ENCODE measurements around the gene KRT73. TPM values are rescaled to one million over a fixed set of nuclear protein-coding genes. Genes with fewer than 3 reads are reported as not detected.

Gene KRT73
- total RNA-seq, 4 donors from 2014 or later = 0.40 to 1.2 TPM; not detected in 2

DNA sequence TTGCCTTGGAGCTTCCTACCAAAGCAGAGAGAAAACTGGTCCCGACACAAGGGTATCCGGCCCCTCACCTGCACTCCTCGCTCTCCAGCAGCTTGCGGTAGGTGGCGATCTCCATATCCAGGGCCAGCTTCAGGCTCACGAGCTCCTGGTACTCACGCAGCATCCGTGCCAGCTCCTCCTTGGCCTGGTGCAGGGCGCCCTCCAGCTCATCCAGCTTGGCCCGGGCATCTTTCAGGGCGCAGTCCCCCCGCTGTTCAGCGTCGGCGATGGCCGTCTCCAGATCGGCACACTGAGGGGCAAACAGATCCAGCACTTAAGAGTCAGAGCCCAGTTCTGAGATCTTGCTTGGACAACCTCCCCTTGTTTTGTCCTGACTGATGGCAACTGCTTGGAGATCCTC is 30.8 kb downstream of the KRT73 start:
- Histone ChIP-seq H3K4me1 (no peaks in the 10 kb centered on the region), H3K27me3 (no peaks in the 10 kb centered on the region), H3K4me3 (no peak overlapping the region), H3K27ac (no peak overlapping the region), H3K36me3 (no peaks in the 10 kb centered on the region), H3K9me3 (no peaks in the 10 kb centered on the region)
- no peak for TF ChIP-seq POLR2A (IDR thresholded peaks at IDR 0.05)
- TF ChIP-seq, protein P1, sequence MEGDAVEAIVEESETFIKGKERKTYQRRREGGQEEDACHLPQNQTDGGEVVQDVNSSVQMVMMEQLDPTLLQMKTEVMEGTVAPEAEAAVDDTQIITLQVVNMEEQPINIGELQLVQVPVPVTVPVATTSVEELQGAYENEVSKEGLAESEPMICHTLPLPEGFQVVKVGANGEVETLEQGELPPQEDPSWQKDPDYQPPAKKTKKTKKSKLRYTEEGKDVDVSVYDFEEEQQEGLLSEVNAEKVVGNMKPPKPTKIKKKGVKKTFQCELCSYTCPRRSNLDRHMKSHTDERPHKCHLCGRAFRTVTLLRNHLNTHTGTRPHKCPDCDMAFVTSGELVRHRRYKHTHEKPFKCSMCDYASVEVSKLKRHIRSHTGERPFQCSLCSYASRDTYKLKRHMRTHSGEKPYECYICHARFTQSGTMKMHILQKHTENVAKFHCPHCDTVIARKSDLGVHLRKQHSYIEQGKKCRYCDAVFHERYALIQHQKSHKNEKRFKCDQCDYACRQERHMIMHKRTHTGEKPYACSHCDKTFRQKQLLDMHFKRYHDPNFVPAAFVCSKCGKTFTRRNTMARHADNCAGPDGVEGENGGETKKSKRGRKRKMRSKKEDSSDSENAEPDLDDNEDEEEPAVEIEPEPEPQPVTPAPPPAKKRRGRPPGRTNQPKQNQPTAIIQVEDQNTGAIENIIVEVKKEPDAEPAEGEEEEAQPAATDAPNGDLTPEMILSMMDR (IDR thresholded peaks at IDR 0.05) = no peak
- no peak for DNase-seq

DNA sequence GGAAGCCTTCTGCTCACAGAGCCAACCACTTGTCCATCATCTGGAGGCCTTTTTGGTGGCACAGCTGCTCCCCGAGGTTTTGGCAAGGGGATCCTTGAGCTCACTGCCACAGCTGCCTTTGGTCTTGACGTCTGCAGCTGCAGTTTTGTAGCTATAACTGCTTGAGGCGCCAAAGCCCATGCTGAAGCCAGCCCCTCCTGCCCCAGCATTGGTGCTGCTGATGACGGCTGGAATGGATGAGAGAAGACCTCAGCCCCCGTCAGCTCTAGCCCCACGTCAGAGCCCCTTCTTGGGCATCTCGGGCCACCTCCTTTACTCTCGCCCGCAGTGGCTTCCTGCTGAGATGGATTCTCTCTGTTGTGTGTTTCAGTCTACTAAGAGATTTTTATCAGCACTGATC is 32.4 kb downstream of the KRT73 start:
- Histone ChIP-seq H3K4me1 (no peaks in the 10 kb centered on the region), H3K4me3 (no peak overlapping the region), H3K36me3 (no peaks in the 10 kb centered on the region), H3K27ac (no peak overlapping the region), H3K27me3 (no peaks in the 10 kb centered on the region), H3K9me3 (no peaks in the 10 kb centered on the region)
- no peak for DNase-seq
- no peak for TF ChIP-seq POLR2A (IDR thresholded peaks at IDR 0.05)
- TF ChIP-seq, protein P1 (IDR thresholded peaks at IDR 0.05) = no peak

DNA sequence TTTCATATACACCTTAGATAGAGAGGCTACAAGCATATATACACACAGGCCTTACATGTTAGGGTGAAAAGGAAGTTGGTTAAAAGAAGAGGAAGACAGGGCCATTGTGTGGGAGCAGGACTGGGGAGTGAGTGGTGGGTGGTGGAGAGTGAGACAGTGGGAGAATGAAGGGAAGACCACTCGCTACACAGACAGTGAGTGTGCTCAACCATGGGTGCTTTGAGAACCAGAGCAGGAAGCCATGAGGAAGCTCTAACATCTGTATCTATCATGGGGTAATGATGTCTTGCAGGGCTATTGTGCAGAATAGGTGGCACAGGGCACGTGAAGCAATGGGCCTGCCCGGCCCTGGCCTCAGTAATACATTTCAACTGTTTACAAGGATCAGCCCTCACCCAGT is 33.3 kb downstream of the KRT73 start:
- TF ChIP-seq POLR2A (IDR thresholded peaks at IDR 0.05) = no peak
- TF ChIP-seq, protein P1 (IDR thresholded peaks at IDR 0.05) = no peak
- no peak for DNase-seq
- Histone ChIP-seq H3K27me3 (no peaks in the 10 kb centered on the region), H3K9me3 (no peaks in the 10 kb centered on the region), H3K27ac (no peak overlapping the region), H3K4me1 (no peaks in the 10 kb centered on the region), H3K36me3 (no peaks in the 10 kb centered on the region), H3K4me3 (no peak overlapping the region)

DNA sequence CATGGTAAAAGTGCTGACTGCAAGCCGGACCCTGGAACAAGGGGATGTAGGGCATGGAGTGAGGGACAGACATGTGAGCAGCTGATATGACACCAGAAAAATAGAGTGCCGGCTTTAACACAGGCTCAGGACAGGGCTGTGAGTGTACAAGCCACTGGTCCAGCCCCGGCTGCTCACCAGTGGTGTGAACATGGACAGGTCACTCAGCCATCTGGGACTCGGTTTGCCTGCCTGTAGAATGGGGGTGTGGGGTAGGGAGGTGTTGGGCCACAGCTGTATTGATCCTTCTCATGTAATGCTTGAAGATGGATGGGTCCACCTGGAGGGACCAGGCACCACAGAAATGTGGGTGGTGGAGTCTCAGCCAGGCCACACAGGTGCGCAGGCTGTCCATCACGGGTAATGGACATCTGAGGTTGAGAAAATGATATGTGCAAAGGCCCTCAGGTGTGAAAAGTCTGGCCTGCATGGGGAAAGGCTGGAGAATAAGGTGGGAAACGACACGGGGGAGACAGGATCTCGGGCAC is 34.1 kb downstream of the KRT73 start:
- Histone ChIP-seq H3K4me3 (no peak overlapping the region), H3K36me3 (no peaks in the 10 kb centered on the region), H3K27ac (no peak overlapping the region), H3K9me3 (no peaks in the 10 kb centered on the region), H3K4me1 (no peaks in the 10 kb centered on the region), H3K27me3 (no peaks in the 10 kb centered on the region)
- no peak for DNase-seq
- TF ChIP-seq, protein P1 (IDR thresholded peaks at IDR 0.05) = no peak
- no peak for TF ChIP-seq POLR2A (IDR thresholded peaks at IDR 0.05)

DNA sequence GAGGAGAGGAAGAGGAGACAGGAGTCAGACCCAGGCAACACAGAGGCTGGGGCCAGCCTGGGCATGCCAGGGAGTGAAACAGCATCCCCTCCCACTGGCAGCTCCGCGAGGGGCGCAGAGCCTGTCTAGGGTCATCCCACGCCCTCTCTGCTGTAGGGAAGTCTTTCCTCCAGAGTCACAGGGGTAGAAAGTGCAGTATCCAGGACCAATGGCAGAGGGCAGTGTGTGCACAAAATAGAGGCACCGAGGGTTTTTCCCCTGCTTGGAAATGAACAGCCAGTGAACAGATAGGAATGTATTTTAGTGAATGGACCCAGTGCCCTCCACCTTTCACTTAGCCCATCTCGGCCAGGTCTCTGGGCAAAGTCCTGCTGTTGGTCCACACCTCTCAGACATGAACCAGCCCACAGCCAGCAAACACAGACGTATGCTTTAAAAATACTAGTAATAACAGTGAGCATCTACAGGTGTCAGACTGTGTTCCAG is 35.3 kb downstream of the KRT73 start:
- Histone ChIP-seq H3K27me3 (no peaks in the 10 kb centered on the region), H3K4me3 (no peak overlapping the region), H3K36me3 (no peaks in the 10 kb centered on the region), H3K4me1 (no peaks in the 10 kb centered on the region), H3K9me3 (no peaks in the 10 kb centered on the region), H3K27ac (no peak overlapping the region)
- no peak for TF ChIP-seq POLR2A (IDR thresholded peaks at IDR 0.05)
- TF ChIP-seq, protein P1 (IDR thresholded peaks at IDR 0.05) = peak in 4 of 6 experiments; percentile 50 to 83 (median 82)
- peak; percentile 25 to 78 (median 72) for DNase-seq

DNA sequence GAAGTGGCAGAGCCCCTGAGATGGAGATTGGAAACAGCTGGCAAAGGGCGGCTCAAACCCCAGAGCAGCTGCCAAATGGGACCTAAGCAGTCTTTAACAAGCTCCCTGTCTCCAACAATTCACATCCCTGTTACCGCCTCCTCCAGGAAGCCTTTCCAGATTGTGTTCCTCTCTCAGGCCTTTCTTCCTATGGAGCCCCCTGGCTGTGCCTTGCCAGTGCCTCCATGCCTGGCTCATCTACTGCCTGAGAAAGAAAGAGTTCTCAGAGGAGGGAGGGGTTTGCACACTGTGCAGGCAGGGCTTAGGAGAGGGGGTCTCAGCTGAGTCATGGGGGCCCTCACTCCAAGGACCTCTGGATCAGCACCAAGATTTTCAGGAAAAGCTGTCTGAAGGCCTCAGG is 35.9 kb downstream of the KRT73 start:
- no peak overlapping the region for H3K27ac ChIP-seq

More for the DNA sequence above, 35.9 kb downstream of the KRT73 start:
- H3K4me3 ChIP-seq = no peak overlapping the region
- no peaks in the 10 kb centered on the region for H3K27me3 ChIP-seq
- TF ChIP-seq, protein P1 (IDR thresholded peaks at IDR 0.05) = no peak
- TF ChIP-seq POLR2A (IDR thresholded peaks at IDR 0.05) = no peak
- H3K4me1 ChIP-seq = no peaks in the 10 kb centered on the region
- no peak for DNase-seq
- H3K9me3 ChIP-seq = no peaks in the 10 kb centered on the region
- H3K36me3 ChIP-seq = no peaks in the 10 kb centered on the region

All from Peyer's patch (tissue), 4 donors.